Activated B cell treated with CpG ODN at 0.5 μM for 24 hours (primary cell): ENCODE measurements around the gene MLN. TPM values are rescaled to one million over a fixed set of nuclear protein-coding genes. Genes with fewer than 3 reads are reported as not detected.

Source experiments
- ATAC-seq: fragments of 200-7000 bp; cut with Tn5 transposase; one replicate; pipeline ENCODE4 v1.10.0; 2021; ENCODE audit warnings: low read depth, mild to moderate bottlenecking, moderate library complexity
- CTCF ChIA-PET: fragments of 350-600 bp; sonication (Branson Sonifier 250); formaldehyde crosslinking; loops from one replicate; lab custom pipeline; 2021; ENCODE audit warnings: antibody characterized with exemption; lab: Charles Lee
- POLR2A ChIA-PET: fragments of 350-600 bp; sonication (Branson Sonifier 250); formaldehyde crosslinking; loops from one replicate; lab custom pipeline; 2021; ENCODE audit warnings: antibody characterized with exemption; lab: Charles Lee
- DNase-seq: peaks from one replicate; pipeline ENCODE4 v3.0.0; 2022
- H3K27ac Mint-ChIP-seq: one replicate; pipeline ENCODE4 v1.8.0; 2020; ENCODE audit warnings: mixed read lengths
- H3K27me3 Mint-ChIP-seq: one replicate; pipeline ENCODE4 v1.8.0; 2021; ENCODE audit warnings: mixed read lengths
- H3K36me3 Mint-ChIP-seq: one replicate; pipeline ENCODE4 v1.8.0; 2021; ENCODE audit warnings: low read depth, mixed read lengths
- H3K4me1 Mint-ChIP-seq: one replicate; pipeline ENCODE4 v1.8.0; 2021; ENCODE audit warnings: mixed read lengths
- H3K4me3 Mint-ChIP-seq: one replicate; pipeline ENCODE4 v1.8.0; 2020; ENCODE audit warnings: mild to moderate bottlenecking, mixed read lengths
- H3K9me3 Mint-ChIP-seq: one replicate; pipeline ENCODE4 v1.8.0; 2020; ENCODE audit warnings: mixed read lengths
- intact Hi-C: fragments of 100-400 bp; cut with micrococcal nuclease; formaldehyde crosslinking; loops from one replicate; pipeline ENCODE4 v1.15.1; 2024
- total RNA-seq: library from RNA; stranded (reverse); gene quantifications from 2 replicates; pipeline ENCODE4 v1.2.3, GENCODE V29; 2022
- TF ChIP-seq, protein P1 (sequence below): fragments of 200-600 bp; IDR thresholded peaks from one replicate; pipeline ENCODE4 v1.8.0; 2022; ENCODE audit warnings: antibody characterized with exemption, mild to moderate bottlenecking

MLN gene
- total RNA-seq, 1 donor from 2014 or later: not detected

DNA sequence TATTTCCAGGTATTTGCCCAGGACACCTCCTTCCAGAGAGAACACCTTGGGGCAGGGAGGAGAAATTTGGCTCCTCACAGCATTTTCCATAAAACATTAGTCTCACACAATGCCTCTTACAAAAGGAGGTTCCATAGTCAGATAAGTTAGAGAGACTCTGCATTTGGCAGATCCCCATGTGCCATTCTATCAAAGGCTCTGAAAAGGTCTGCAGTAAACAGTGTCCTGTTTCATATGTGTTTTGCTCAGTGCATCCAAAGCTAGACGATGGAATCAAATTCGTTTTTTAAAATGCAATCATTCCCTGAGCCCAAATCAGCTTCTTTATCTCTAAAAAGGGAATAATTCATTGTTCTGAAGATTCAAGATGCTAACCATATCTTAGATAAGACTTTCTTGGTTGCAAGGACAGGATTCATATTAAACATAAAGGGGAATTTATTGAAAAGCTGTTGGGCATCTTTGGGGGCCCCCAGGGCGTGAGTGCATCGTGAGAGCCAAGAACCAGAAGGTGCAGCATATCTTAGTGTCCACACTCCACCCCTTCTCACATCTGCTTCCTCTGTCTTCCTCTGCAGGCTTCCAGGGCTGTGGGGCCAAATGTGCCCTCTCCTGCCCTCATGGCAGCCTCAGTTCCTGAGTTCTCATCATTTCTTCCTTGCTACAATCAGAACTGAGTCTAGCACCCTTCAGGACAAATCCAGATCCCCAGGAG is 41.4 kb upstream of the MLN start:
- Mint-ChIP-seq H3K4me3 (no peak overlapping the region), H3K27me3 (peaks cover 15% of the 10 kb centered on the region), H3K4me1 (peaks cover under 1% of the 10 kb centered on the region), H3K9me3 (no peaks in the 10 kb centered on the region), H3K36me3 (no peaks in the 10 kb centered on the region), H3K27ac (no peak overlapping the region)
- TF ChIP-seq, protein P1, sequence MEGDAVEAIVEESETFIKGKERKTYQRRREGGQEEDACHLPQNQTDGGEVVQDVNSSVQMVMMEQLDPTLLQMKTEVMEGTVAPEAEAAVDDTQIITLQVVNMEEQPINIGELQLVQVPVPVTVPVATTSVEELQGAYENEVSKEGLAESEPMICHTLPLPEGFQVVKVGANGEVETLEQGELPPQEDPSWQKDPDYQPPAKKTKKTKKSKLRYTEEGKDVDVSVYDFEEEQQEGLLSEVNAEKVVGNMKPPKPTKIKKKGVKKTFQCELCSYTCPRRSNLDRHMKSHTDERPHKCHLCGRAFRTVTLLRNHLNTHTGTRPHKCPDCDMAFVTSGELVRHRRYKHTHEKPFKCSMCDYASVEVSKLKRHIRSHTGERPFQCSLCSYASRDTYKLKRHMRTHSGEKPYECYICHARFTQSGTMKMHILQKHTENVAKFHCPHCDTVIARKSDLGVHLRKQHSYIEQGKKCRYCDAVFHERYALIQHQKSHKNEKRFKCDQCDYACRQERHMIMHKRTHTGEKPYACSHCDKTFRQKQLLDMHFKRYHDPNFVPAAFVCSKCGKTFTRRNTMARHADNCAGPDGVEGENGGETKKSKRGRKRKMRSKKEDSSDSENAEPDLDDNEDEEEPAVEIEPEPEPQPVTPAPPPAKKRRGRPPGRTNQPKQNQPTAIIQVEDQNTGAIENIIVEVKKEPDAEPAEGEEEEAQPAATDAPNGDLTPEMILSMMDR: no peak
- intact Hi-C loops: no loop called here
- CTCF ChIA-PET: no interaction called here
- POLR2A ChIA-PET: no interaction called here
- no peak for ATAC-seq
- no peak for DNase-seq

DNA sequence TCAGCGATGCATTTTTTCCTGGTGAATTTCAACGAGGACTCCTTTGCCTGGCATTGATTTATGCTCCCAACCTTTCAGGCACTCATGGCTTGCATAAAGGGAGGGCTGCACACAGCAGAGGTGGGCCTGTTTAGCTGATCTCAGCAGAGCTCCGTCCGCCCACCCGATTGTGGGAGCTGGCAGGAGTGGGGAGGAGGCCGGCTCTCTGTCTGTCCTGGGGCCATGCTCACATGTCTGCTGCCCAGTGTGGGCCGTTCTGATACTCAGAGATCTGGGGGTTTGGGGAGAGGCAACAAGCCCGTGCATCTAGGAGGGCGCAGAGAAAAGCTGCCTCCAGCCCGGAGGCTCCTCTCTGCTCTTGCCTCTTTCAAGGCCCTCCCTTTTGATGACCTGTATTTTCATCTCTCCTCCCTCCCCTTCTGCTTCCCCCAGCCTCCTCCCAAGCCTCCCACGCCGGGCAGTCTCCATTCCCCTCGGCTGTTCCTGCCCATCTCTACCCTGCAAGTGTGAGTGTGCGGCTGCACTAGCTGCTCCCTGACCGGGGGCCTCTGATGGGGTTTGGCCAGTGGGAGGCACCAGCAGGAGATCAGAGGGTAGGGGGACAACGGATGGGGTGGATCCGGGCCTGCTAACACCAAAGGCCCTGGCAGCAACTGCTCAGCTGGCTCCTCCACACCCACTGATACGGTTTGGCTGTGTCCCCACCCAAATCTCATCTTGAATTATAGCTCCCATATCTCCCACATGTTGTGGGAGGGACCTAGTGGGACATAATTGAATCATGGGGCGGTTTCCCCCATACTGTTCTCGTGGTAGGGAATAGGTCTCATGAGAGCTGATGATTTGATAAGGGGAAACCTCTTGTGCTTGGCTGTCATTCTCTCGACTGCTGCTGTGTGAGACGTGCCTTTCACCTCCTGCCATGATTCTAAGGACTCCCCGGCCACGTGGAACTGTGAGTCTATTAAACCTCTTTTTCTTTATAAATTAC is 39.6 kb upstream of the MLN start:
- intact Hi-C loops: no loop called here

GRCh38 chr6:33841868-33842267 is 38.1 kb upstream of the MLN start:
- intact Hi-C loops: no loop called here
- ATAC-seq (no peak), DNase-seq (no peak)
- H3K4me1 Mint-ChIP-seq: peaks cover 3% of the 10 kb centered on the region
- H3K27me3 Mint-ChIP-seq: peaks cover 12% of the 10 kb centered on the region
- H3K36me3 Mint-ChIP-seq: no peaks in the 10 kb centered on the region
- ChIA-PET CTCF (no interaction called here), POLR2A (no interaction called here)
- TF ChIP-seq, protein P1: no peak
- peaks cover 2% of the 10 kb centered on the region for H3K9me3 Mint-ChIP-seq
- no peak overlapping the region for H3K4me3 Mint-ChIP-seq
- no peak overlapping the region for H3K27ac Mint-ChIP-seq

More for the DNA sequence above, 39.6 kb upstream of the MLN start:
- peaks cover 8% of the 10 kb centered on the region for H3K27me3 Mint-ChIP-seq
- DNase-seq (no peak), ATAC-seq (no peak)
- ChIA-PET POLR2A (no interaction called here), CTCF (no interaction called here)
- peaks cover 3% of the 10 kb centered on the region for H3K4me1 Mint-ChIP-seq
- H3K27ac Mint-ChIP-seq: no peak overlapping the region
- no peaks in the 10 kb centered on the region for H3K9me3 Mint-ChIP-seq
- H3K36me3 Mint-ChIP-seq: no peaks in the 10 kb centered on the region
- H3K4me3 Mint-ChIP-seq: no peak overlapping the region
- TF ChIP-seq, protein P1: no peak

GRCh38 chr6:33841070-33841469 is 37.3 kb upstream of the MLN start:
- no peak for DNase-seq
- CTCF ChIA-PET: no interaction called here
- Mint-ChIP-seq H3K4me1 (peaks cover 3% of the 10 kb centered on the region), H3K27ac (no peak overlapping the region), H3K36me3 (no peaks in the 10 kb centered on the region), H3K9me3 (peaks cover 4% of the 10 kb centered on the region), H3K4me3 (no peak overlapping the region), H3K27me3 (peaks cover 16% of the 10 kb centered on the region)
- intact Hi-C loops: no loop called here
- no peak for ATAC-seq
- TF ChIP-seq, protein P1: no peak
- POLR2A ChIA-PET: no interaction called here
